SJSA1 (cell line): ENCODE results near the gene PDE7B. TPM values are rescaled to one million over a fixed set of nuclear protein-coding genes. Genes with fewer than 3 reads are reported as not detected.

Experiments
- DNase-seq, 2 experiments: peaks; one replicate each; pipeline ENCODE4 v3.0.0-alpha.2; 2015 to 2020; ENCODE audit warnings: low spot score in 2 of 2, low read depth in 1 of 2
- H3K27ac ChIP-seq: fragments of 250-450 bp; sonication (Bioruptor Pico); 2 replicates; pipeline ENCODE4 v1.5.1; 2020; ENCODE audit warnings: mild to moderate bottlenecking, moderate library complexity
- H3K27me3 ChIP-seq: fragments of 250-450 bp; sonication (Bioruptor Pico); replicated peaks from 2 replicates; pipeline ENCODE4 v1.5.1; 2020; ENCODE audit warnings: mild to moderate bottlenecking, moderate library complexity
- H3K36me3 ChIP-seq: fragments of 250-450 bp; sonication (Bioruptor Pico); 2 replicates; pipeline ENCODE4 v1.5.1; 2020; ENCODE audit warnings: mild to moderate bottlenecking
- H3K4me1 ChIP-seq: fragments of 250-450 bp; sonication (Bioruptor Pico); replicated peaks from 2 replicates; pipeline ENCODE4 v1.6.1; 2021; ENCODE audit warnings: mild to moderate bottlenecking
- H3K4me3 ChIP-seq: fragments of 250-450 bp; sonication (Bioruptor Pico); 2 replicates; pipeline ENCODE4 v1.5.1; 2020; ENCODE audit warnings: mild to moderate bottlenecking
- H3K9me3 ChIP-seq: fragments of 250-450 bp; sonication (Bioruptor Pico); replicated peaks from 2 replicates; pipeline ENCODE4 v1.5.1; 2020; ENCODE audit warnings: mild to moderate bottlenecking
- total RNA-seq: library from RNA; depleted of rRNA; stranded (reverse); fragments of >200 nt; shearing (Covaris generic); gene quantifications from 2 replicates; pipeline ENCODE4 v1.2.3, GENCODE V29; 2014

The PDE7B gene
- total RNA-seq, 1 experiment from 2014 or later, result not detected

DNA sequence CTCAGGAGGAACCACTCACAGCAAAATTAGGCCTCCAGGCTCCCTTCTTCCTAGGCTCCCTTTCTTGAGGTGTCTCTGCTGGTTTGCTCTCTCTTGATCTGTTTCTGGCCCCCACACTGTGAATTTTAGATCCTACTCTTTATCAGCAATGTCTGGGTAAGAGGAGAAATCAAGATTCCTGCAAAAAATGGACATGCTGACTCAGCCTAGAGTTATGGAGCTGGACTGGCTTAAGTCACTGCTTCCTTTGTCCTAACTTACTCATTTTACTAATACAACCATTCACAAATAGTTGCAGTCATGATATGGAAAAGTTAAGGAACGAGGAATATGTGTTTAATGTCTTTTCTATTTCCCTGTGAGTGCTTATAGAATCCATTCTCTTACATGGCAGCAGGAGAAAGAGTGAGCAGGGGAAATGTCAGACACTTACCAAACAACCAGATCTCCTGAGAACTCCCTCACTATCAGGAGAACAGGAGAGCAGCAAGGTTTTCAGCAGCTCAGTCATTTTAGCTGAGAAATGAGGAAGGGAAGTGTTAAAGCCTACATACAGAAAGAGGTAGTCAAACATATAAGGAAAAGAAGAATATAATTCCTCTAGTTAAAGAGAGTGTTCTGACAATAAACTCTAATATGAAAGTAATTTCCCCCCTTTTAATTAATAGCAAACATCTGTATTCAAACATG lies 160.8 kb downstream of the PDE7B start:
- H3K36me3 ChIP-seq, result no peaks in the 10 kb centered on the region
- no peaks in the 10 kb centered on the region for H3K27me3 ChIP-seq
- peaks cover 41% of the 10 kb centered on the region for H3K4me1 ChIP-seq
- no peak overlapping the region for H3K4me3 ChIP-seq
- DNase-seq, result peak in 1 of 2 experiments; percentile 63
- peak overlapping the region; percentile 74 for H3K27ac ChIP-seq
- H3K9me3 ChIP-seq, result no peaks in the 10 kb centered on the region

DNA sequence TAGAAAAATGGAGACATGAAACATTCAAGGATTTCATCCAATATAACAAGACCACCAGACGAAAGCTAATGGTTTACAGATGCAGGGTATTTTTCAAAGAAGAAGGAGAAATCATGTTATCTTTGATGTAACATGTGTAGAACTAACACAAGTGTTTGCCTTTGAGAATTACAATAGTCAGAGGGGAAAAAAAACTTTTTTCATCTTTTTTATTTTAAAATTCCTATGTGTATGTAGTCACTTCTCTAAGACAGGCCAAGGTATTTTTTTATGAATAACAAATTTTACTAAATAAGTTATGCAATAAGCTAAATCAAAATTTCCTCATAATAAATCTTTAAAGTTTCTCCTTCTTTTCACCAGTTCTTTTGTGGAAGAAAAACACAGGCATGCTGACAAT lies 161.4 kb downstream of the PDE7B start:
- no peak overlapping the region for H3K4me3 ChIP-seq
- no peaks in the 10 kb centered on the region for H3K27me3 ChIP-seq
- H3K9me3 ChIP-seq, result no peaks in the 10 kb centered on the region
- DNase-seq, result no peak
- peaks cover 41% of the 10 kb centered on the region for H3K4me1 ChIP-seq
- H3K27ac ChIP-seq, result peak overlapping the region; percentile 74
- H3K36me3 ChIP-seq, result no peaks in the 10 kb centered on the region

DNA sequence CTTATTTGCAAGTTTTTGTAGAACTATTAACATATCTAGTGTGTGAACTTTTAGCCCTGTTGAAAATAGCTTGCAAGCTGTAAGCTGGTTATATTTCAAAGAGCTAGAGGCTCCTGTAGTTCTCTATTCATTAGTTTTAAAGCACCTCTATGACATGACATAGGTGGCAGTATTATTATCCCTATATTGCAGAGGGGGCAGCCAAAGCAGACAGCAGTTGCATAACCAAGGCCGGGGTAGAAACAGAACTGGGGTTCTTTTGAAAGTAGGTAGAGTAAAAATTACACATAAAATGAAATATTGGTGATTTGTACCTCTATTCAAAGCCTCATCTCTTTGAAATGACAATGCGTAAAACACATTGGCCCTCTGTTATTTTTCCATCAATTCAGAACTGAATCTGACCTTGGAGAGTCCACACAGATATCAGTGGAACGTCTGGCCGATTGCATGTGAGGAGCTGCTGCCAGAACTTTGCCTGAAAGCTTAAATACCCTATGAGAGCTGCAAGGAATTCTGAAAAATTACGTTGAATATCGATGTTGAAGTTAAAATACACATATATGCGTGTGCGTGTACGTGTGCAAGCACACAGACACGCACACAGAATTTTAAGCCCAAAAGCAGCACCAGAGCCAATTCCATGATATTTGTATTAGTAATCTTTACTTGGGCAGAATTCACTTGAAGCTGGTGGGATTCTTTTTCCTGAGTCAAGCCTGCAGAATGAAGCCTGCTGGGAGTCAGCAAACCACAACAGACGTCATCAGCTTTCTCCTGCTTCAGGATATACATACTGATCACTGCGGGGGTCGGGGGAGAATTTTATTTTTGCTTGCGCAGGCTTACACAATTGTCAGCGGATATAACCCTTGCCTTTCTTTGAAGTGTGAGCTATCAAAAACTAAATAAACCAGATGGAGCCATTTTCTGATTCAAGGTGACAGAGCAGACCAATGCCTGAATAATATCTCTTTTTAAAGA lies 163.2 kb downstream of the PDE7B start:
- H3K4me1 ChIP-seq, result peaks cover 41% of the 10 kb centered on the region
- peak; percentile 86 to 88 for DNase-seq
- peak overlapping the region; percentile 86 for H3K27ac ChIP-seq
- no peaks in the 10 kb centered on the region for H3K36me3 ChIP-seq
- H3K27me3 ChIP-seq, result no peaks in the 10 kb centered on the region
- H3K9me3 ChIP-seq, result no peaks in the 10 kb centered on the region
- 0 out of 2 replicates have a peak overlapping the region, but pooled peaks have one; percentile 2 for H3K4me3 ChIP-seq

DNA sequence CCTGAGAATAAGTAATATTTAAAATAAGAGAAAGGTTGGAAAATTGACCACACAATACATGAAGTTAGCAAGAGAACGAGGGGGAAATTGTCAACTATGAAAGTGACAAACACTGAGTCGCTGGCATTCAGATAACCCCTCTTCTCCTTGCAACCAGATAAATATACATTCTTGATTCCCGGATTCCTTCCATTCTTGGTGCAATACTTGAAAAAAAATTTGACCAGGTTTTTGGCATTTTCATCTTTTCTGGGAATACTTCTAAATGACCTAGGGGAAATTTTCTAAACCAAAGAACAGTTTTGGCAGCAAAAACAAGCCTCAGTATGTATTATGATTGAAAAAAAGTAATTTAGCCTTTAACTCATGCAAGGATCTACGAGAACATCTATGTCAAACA lies 164.0 kb downstream of the PDE7B start:
- H3K27me3 ChIP-seq, result no peaks in the 10 kb centered on the region
- H3K9me3 ChIP-seq, result no peaks in the 10 kb centered on the region
- 0 out of 2 replicates have a peak overlapping the region, but pooled peaks have one; percentile 2 for H3K4me3 ChIP-seq
- H3K36me3 ChIP-seq, result no peaks in the 10 kb centered on the region
- peak overlapping the region; percentile 86 for H3K27ac ChIP-seq
- peaks cover 41% of the 10 kb centered on the region for H3K4me1 ChIP-seq
- no peak for DNase-seq

DNA sequence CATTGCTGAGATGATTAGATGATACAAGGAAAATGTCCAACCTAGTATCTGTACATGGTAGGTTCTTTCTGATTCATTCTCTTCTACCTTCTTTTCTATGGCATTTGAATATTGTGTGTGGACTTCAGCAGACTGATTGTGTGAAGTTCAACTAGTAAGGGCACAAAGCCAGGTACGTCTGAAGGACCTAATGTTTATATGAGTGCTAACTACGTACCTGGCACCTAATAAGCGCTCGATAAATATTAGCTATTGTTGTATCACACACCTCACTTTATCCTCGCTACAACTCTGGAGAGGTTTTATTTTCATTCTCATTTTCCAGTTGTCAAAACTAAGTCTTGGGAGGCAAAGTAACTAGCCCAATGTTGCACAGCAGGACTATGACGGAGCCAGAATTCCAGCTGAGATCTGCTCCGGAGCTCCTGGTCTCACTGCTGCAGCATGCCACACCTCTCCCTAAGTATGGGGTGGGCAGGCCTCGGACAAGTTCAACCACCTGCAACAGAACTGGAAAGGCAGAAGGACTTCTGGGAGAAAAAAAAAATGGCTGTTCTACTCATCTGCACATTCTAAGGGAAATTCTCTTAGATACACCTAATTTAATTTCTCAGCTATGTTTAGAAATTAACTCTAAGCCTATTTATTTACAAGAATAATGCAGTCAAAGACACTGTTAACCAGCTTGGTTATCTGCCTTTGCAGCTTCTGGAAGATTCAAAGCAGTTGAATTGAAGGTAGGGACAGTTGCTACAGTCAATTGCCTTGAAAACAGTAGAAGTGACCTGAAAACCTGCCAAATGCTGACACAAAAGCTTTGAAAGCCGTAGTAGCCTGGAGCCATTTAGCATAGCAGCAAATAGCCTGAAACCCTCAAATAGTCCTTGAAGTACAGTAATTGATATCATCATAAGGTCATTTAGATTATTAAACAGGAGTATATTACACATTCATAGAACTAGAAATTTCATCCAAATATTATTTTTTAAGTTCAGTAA lies 165.0 kb downstream of the PDE7B start:
- no peaks in the 10 kb centered on the region for H3K36me3 ChIP-seq
- DNase-seq, result no peak
- no peak overlapping the region for H3K4me3 ChIP-seq
- no peaks in the 10 kb centered on the region for H3K27me3 ChIP-seq
- H3K4me1 ChIP-seq, result peaks cover 41% of the 10 kb centered on the region
- H3K27ac ChIP-seq, result peak overlapping the region; percentile 86; the same call in 1 of the 2 replicates
- no peaks in the 10 kb centered on the region for H3K9me3 ChIP-seq

DNA sequence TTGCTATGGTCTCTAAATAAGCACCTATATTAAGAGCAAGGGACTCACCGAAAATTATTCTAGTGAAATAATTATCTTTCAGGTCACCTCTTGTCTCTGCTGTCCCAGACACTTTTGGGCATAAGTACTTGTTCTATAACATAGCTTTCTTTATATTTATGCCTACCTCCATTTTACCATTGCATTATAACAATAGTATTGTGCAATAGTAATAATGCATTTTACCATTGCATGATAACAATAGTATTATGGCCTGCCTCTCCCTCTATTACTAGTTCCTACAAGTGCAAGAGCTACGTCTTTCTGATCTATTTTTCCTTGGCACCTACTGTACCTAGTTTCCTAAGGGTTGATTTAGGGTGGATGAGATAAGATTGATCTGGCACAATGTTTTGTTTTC lies 169.2 kb downstream of the PDE7B start:
- Histone ChIP-seq H3K27ac (no peak overlapping the region), H3K4me1 (peaks cover 8% of the 10 kb centered on the region), H3K4me3 (no peak overlapping the region), H3K36me3 (no peaks in the 10 kb centered on the region), H3K9me3 (no peaks in the 10 kb centered on the region), H3K27me3 (no peaks in the 10 kb centered on the region)
- no peak for DNase-seq

DNA sequence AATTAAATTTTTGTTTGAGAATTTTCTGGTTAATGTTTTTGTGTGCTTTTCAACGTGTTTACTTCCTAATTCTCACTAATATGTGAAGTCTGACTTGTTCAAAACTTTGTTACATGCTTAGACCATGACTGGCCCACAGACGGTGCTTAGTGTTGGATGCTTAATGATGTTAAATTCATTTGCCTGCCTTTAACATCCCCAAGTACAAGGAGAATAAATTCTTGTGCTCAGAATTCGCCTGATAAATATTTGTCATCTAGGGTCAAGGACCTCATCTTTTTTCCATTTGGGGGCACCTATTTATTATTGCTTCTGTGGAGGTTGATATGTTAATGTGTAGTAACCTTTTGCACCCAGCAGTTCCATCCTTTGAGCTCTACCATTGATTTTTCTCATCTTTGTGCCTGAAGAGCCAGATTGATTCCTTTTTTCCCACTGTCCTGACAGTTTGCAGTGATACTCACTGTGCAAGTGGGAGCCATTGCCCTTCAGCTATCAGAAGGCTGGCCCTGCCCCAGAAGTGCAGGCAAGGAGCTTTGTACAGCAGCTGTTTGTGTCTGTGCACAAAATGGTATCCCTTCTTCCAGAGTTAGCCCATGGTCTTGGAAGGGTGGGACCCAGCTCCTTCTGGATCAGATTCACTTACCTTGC lies 170.8 kb downstream of the PDE7B start:
- Histone ChIP-seq H3K36me3 (no peaks in the 10 kb centered on the region), H3K27ac (no peak overlapping the region), H3K27me3 (no peaks in the 10 kb centered on the region), H3K4me3 (no peak overlapping the region), H3K4me1 (no peaks in the 10 kb centered on the region), H3K9me3 (no peaks in the 10 kb centered on the region)
- DNase-seq, result no peak

DNA sequence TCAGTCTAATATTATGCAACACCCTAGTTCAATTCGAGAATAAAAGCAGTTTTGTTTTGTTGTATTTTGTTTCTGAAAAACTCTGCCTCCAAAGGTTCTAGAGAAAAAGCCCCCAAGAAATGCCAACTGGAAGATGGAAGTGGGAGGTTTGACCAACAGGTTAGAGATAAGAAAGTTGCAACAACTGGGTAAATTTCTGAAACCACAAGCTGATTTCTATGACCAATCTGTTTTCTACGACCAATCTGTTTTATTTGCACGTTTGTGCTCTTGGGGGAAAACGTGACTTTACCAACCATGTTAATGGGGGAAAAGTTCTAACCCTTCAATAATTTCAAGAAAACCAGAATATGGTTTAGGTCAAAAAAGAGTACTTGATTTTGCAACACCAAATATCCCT lies 173.2 kb downstream of the PDE7B start:
- H3K36me3 ChIP-seq, result no peaks in the 10 kb centered on the region
- H3K4me3 ChIP-seq, result no peak overlapping the region
- no peak for DNase-seq
- no peaks in the 10 kb centered on the region for H3K9me3 ChIP-seq
- no peak overlapping the region for H3K27ac ChIP-seq
- no peaks in the 10 kb centered on the region for H3K4me1 ChIP-seq
- H3K27me3 ChIP-seq, result no peaks in the 10 kb centered on the region

DNA sequence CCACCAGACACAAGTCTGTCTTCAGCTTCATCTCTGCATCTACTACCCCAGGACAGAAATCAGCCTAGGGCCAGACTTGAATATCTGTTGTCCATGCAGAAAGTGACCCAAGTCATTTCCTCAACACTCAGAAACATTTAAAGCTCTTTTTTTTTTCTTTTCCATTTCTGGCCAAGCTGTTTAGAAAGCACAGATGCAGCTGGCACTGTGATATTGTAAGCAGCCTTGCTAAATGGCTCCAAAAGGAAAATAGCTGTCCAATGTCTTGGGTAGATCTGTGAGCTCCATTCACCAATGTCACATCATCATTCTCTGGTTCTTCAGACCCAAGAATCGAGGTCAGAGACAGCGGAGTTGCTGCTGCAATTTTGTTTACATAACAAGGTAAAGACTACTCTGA lies 174.2 kb downstream of the PDE7B start:
- DNase-seq, result no peak
- no peaks in the 10 kb centered on the region for H3K9me3 ChIP-seq
- H3K36me3 ChIP-seq, result no peaks in the 10 kb centered on the region
- no peak overlapping the region for H3K27ac ChIP-seq
- no peaks in the 10 kb centered on the region for H3K27me3 ChIP-seq
- no peak overlapping the region for H3K4me3 ChIP-seq
- no peaks in the 10 kb centered on the region for H3K4me1 ChIP-seq

DNA sequence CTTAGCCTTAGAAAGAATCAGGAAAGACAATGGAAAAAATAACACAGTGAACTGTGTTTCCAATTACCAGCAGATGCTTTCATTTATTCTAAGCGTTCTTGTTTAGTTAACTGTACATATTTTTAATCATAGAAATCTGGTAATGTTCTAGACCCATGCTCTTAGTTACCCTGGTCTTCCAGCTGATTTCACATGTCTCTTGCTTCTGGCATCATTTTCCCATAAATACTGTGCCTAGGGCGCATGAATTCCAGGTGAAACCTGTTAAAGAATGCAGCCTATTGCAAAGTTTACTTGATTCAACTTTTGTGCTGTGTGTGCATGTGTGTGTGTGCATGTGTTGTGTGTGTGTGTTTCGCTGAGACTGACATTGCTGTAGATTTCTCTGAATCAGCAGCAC lies 178.6 kb downstream of the PDE7B start:
- Histone ChIP-seq H3K4me1 (no peaks in the 10 kb centered on the region), H3K9me3 (no peaks in the 10 kb centered on the region), H3K36me3 (no peaks in the 10 kb centered on the region), H3K27me3 (no peaks in the 10 kb centered on the region), H3K4me3 (no peak overlapping the region), H3K27ac (no peak overlapping the region)
- DNase-seq, result no peak

DNA sequence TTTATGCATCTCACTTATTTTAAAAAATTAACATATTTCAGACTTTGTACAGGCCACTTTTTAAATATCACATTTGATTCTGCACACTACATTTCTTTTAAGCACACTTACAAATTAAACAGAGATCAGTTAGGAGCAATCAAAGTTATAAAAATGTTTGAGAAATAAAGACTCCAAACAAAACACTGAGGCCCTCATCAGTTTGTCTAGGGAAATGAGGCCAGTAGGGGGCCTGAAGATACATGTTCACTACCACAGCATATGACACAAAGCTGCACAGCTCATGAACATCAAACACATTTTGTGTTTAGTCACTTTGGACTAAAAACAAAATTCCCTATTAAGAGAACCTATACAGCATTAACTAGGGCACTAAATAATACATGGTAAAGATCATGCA lies 180.5 kb downstream of the PDE7B start:
- Histone ChIP-seq H3K36me3 (no peaks in the 10 kb centered on the region), H3K27me3 (no peaks in the 10 kb centered on the region), H3K4me3 (no peak overlapping the region), H3K27ac (no peak overlapping the region), H3K9me3 (no peaks in the 10 kb centered on the region), H3K4me1 (no peaks in the 10 kb centered on the region)
- DNase-seq, result no peak

DNA sequence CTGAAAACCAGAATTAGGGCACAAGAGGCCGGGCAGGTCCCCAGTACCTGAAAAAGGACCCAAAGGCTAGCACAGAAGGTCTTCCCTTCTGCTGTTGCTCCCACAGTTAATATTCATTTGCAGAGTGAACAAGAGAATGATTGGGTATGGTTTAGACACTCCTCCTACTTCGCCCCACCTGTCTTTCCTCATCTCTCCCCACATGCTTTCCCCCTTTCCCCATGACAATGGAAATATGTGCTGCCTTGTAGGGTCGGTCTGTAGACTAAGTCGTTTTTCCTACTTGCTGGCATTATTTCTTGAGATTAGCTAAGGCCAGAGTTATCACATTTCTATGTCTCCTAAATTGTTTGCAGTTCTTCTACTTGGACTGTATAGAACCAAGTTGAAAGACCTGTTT lies 181.9 kb downstream of the PDE7B start:
- no peaks in the 10 kb centered on the region for H3K27me3 ChIP-seq
- no peaks in the 10 kb centered on the region for H3K36me3 ChIP-seq
- no peaks in the 10 kb centered on the region for H3K9me3 ChIP-seq
- no peak overlapping the region for H3K27ac ChIP-seq
- H3K4me1 ChIP-seq, result no peaks in the 10 kb centered on the region; the same call in 1 of the 2 replicates
- no peak for DNase-seq
- no peak overlapping the region for H3K4me3 ChIP-seq

DNA sequence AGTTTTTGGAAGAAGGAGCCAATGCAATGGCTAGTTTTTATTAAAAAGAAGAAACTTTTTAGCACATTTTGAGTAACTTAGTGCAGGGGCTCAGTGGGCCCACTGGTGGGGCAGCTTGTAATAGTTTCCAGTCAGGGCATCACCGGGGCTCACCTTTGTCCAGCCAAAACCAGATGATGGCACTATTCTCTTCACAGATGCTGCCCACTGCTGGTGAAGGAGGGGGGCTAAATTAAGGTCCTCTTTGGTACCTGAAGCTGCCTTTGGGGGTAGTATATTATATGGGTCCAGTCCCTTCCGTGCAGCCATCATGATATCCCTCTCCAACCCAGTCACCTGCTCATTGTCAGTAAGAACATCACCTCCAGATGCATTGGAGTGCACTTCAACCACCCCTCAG lies 182.9 kb downstream of the PDE7B start:
- Histone ChIP-seq H3K9me3 (no peaks in the 10 kb centered on the region), H3K4me1 (no peaks in the 10 kb centered on the region; the same call in 1 of the 2 replicates), H3K27ac (no peak overlapping the region), H3K36me3 (no peaks in the 10 kb centered on the region), H3K27me3 (no peaks in the 10 kb centered on the region), H3K4me3 (no peak overlapping the region)
- no peak for DNase-seq
